ENCODE results near the gene HECW1. TPM values are rescaled to one million over a fixed set of nuclear protein-coding genes. Genes with fewer than 3 reads are reported as not detected.

The HECW1 gene
- total and polyA plus RNA-seq, 2 donors (not counting 1 experiment from before 2014, with no cell fraction given): not detected

GRCh38 chr7:43281268-43281667 is 168.8 kb downstream of the HECW1 start:
- no peak for TF ChIP-seq CTCF (IDR thresholded peaks at IDR 0.05)
- no peak for TF ChIP-seq EZH2 (IDR thresholded peaks at IDR 0.05; ENCODE audit: borderline replicate concordance, insufficient read depth, low read depth, low read length, poor library complexity, severe bottlenecking)
- Mint-ChIP-seq H3K4me3 (no peak overlapping the region), H3K4me1 (no peaks in the 10 kb centered on the region), H3K27me3 (peaks cover 22% of the 10 kb centered on the region), H3K9me3 (ENCODE audit: insufficient read depth) (no peaks in the 10 kb centered on the region), H3K27ac (no peak overlapping the region)
- Histone ChIP-seq H3K9me3 (ENCODE audit: control extremely low read depth in 1 of 3, control insufficient read depth in 2 of 3, insufficient read depth in 1 of 3, low read length in 2 of 3) (no peaks in the 10 kb centered on the region), H2AFZ (ENCODE audit: insufficient read depth, low read depth, low read length, poor library complexity, severe bottlenecking) (no peak overlapping the region), H3K27me3 (replicated peaks in 1 of 4; ENCODE audit: control extremely low read depth in 1 of 4, control insufficient read depth in 3 of 4, insufficient read depth in 4 of 4, low read length in 3 of 4) (peaks cover 0 to 6% (median 2%) of the 10 kb centered on the region in 4 experiments), H3K4me3 (ENCODE audit: control extremely low read depth in 1 of 5, extremely low read depth in 1 of 5, insufficient read depth in 1 of 5, low read depth in 2 of 5, low read length in 4 of 5) (no peak overlapping the region), H3K79me2 (ENCODE audit: control insufficient read depth, insufficient read depth, low read length) (no peaks in the 10 kb centered on the region), H3K4me2 (replicated peaks; ENCODE audit: low read depth, low read length, poor library complexity, severe bottlenecking) (no peak overlapping the region), H3K4me1 (ENCODE audit: control insufficient read depth in 2 of 2, insufficient read depth in 2 of 2, low read length in 2 of 2) (no peaks in the 10 kb centered on the region), H3K9ac (ENCODE audit: low read length) (no peak overlapping the region), H3K27ac (ENCODE audit: low read length in 2 of 2) (no peak overlapping the region), H3K36me3 (replicated peaks in 1 of 2; ENCODE audit: control extremely low read depth in 1 of 2, control insufficient read depth in 1 of 2, extremely low read depth in 1 of 2, insufficient read depth in 2 of 2, low read length in 1 of 2) (no peaks in the 10 kb centered on the region), H4K20me1 (ENCODE audit: control insufficient read depth, insufficient read depth, low read length, poor library complexity, severe bottlenecking) (no peaks in the 10 kb centered on the region)
- 78% methylated on average over 1 of the region's 2 CpGs for WGBS (ENCODE audit: insufficient coverage)
- POLR2A ChIA-PET: no interaction called here
- ATAC-seq (ENCODE audit: low read depth): no peak
- CTCF ChIA-PET: interaction anchor here (1.9 kb wide), 1 partner anchor 20 kb away, joined by 5 read pairs; no protein-coding TSS in a partner anchor
- DNase-seq: no peak
- intact Hi-C loops (cut with micrococcal nuclease): no loop called here

- no peak overlapping the region for H3K4me3 Mint-ChIP-seq
- DNase-seq: no peak
These were observed 171.3 kb downstream of the HECW1 start for GRCh38 chr7:43283706-43284105.

More at GRCh38 chr7:43283706-43284105, 171.3 kb downstream of the HECW1 start:
- H3K79me2 ChIP-seq (ENCODE audit: control insufficient read depth, insufficient read depth, low read length): no peaks in the 10 kb centered on the region
- H3K27ac ChIP-seq (ENCODE audit: low read length in 2 of 2): no peak overlapping the region
- ChIA-PET CTCF (no interaction called here), POLR2A (interaction anchor here (0.7 kb wide), 1 partner anchor 115 kb away, joined by 4 read pairs; no protein-coding TSS in a partner anchor)
- no peak overlapping the region for H2AFZ ChIP-seq (ENCODE audit: insufficient read depth, low read depth, low read length, poor library complexity, severe bottlenecking)
- peaks cover 0 to 3% (median 0%) of the 10 kb centered on the region in 3 donors for H3K9me3 ChIP-seq (ENCODE audit: control extremely low read depth in 1 of 3, control insufficient read depth in 2 of 3, insufficient read depth in 1 of 3, low read length in 2 of 3)
- no peaks in the 10 kb centered on the region for H4K20me1 ChIP-seq (ENCODE audit: control insufficient read depth, insufficient read depth, low read length, poor library complexity, severe bottlenecking)
- Mint-ChIP-seq H3K9me3 (ENCODE audit: insufficient read depth) (no peaks in the 10 kb centered on the region), H3K27ac (no peak overlapping the region), H3K27me3 (peaks cover 27% of the 10 kb centered on the region), H3K4me1 (no peaks in the 10 kb centered on the region)
- no CpG with 5 or more reads among the region's 5 CpGs for WGBS (ENCODE audit: insufficient coverage)
- H3K4me1 ChIP-seq (ENCODE audit: control insufficient read depth in 2 of 2, insufficient read depth in 2 of 2, low read length in 2 of 2): no peaks in the 10 kb centered on the region
- TF ChIP-seq CTCF (IDR thresholded peaks at IDR 0.05): no peak
- no peak for TF ChIP-seq EZH2 (IDR thresholded peaks at IDR 0.05; ENCODE audit: borderline replicate concordance, insufficient read depth, low read depth, low read length, poor library complexity, severe bottlenecking)
- no peaks in the 10 kb centered on the region for H3K36me3 ChIP-seq (replicated peaks in 1 of 2; ENCODE audit: control extremely low read depth in 1 of 2, control insufficient read depth in 1 of 2, extremely low read depth in 1 of 2, insufficient read depth in 2 of 2, low read length in 1 of 2)
- H3K27me3 ChIP-seq (replicated peaks in 1 of 4; ENCODE audit: control extremely low read depth in 1 of 4, control insufficient read depth in 3 of 4, insufficient read depth in 4 of 4, low read length in 3 of 4): peaks cover 0 to 6% (median 2%) of the 10 kb centered on the region in 4 experiments
- no peak overlapping the region for H3K4me2 ChIP-seq (replicated peaks; ENCODE audit: low read depth, low read length, poor library complexity, severe bottlenecking)
- H3K4me3 ChIP-seq (ENCODE audit: control extremely low read depth in 1 of 5, extremely low read depth in 1 of 5, insufficient read depth in 1 of 5, low read depth in 2 of 5, low read length in 4 of 5): no peak overlapping the region
- intact Hi-C loops (cut with micrococcal nuclease): no loop called here
- H3K9ac ChIP-seq (ENCODE audit: low read length): no peak overlapping the region
- ATAC-seq (ENCODE audit: low read depth): no peak

Measured in B cell (primary cell).